IMR-90 (cell line): ENCODE data around the gene WDR70. TPM values are rescaled to one million over a fixed set of nuclear protein-coding genes. Genes with fewer than 3 reads are reported as not detected.
"Not testable (repeated sequence)": the region's sequence is repeated elsewhere in the genome, so short reads cannot be mapped to it uniquely, and the experiment has no call there.

Source experiments
- ATAC-seq: fragments of 200-7000 bp; cut with Tn5 transposase; 2 replicates; pipeline ENCODE4 v1.9.1; 2020; ENCODE audit warnings: low read depth, mild to moderate bottlenecking, moderate library complexity
- BruUV-seq: library from RNA; stranded (reverse); fragments of 400-500 nt; replicated peaks from 2 replicates; lab custom pipeline; 2021; lab: Mats Ljungman, UMichigan
- CTCF ChIA-PET: fragments of 300-600 bp; formaldehyde crosslinking; extraction: SDS; loops from one replicate; lab custom pipeline; 2021; ENCODE audit warnings: antibody characterized with exemption; lab: Yijun Ruan, JAX
- POLR2A ChIA-PET: fragments of 300-600 bp; sonication (Branson Sonifier 250); formaldehyde crosslinking; loops from one replicate; lab custom pipeline; 2022; ENCODE audit warnings: antibody characterized with exemption; ENCODE audit not compliant: unreplicated experiment; lab: Charles Lee
- DNase-seq: peaks from one replicate; pipeline ENCODE4 v3.0.0; 2013
- H2AFZ ChIP-seq: replicated peaks from 2 replicates; pipeline ENCODE3; 2013; ENCODE audit warnings: low read length, mild to moderate bottlenecking; ENCODE audit not compliant: poor library complexity
- H2AK5ac ChIP-seq: 2 replicates; pipeline ENCODE4 v1.6.1; 2013; ENCODE audit warnings: low read depth, low read length, inconsistent platforms
- H2AK9ac ChIP-seq: replicated peaks from 2 replicates; pipeline ENCODE3; 2013; ENCODE audit warnings: mild to moderate bottlenecking, low read depth, low read length, moderate library complexity; ENCODE audit not compliant: poor library complexity
- H2BK120ac ChIP-seq: 2 replicates; pipeline ENCODE4 v1.6.1; 2013; ENCODE audit warnings: low read depth, low read length, inconsistent platforms
- H2BK15ac ChIP-seq: 3 replicates; pipeline ENCODE4 v1.6.1; 2013; ENCODE audit warnings: low read depth, low read length, inconsistent platforms
- H2BK20ac ChIP-seq: 2 replicates; pipeline ENCODE4 v1.6.1; 2013; ENCODE audit warnings: low read depth, mild to moderate bottlenecking, inconsistent platforms, low read length, moderate library complexity
- H2BK5ac ChIP-seq: 2 replicates; pipeline ENCODE4 v1.6.1; 2013; ENCODE audit warnings: mild to moderate bottlenecking, low read depth, low read length, inconsistent platforms; ENCODE audit not compliant: poor library complexity, severe bottlenecking
- H3K14ac ChIP-seq: replicated peaks from 2 replicates; pipeline ENCODE4 v1.6.1; 2013; ENCODE audit warnings: low read depth, low read length, inconsistent platforms
- H3K18ac ChIP-seq: 2 replicates; pipeline ENCODE4 v1.6.1; 2013; ENCODE audit warnings: low read depth, low read length, control low read depth
- H3K23ac ChIP-seq: 2 replicates; pipeline ENCODE4 v1.6.1; 2013; ENCODE audit warnings: low read depth, low read length, inconsistent platforms
- H3K27ac ChIP-seq: 2 replicates; pipeline ENCODE4 v1.5.1; 2013; ENCODE audit warnings: mild to moderate bottlenecking, control low read depth, low read length; ENCODE audit not compliant: insufficient read depth
- H3K27me3 ChIP-seq: 2 replicates; pipeline ENCODE4 v1.6.1; 2013; ENCODE audit warnings: low read length; ENCODE audit not compliant: control insufficient read depth, insufficient read depth
- H3K36me3 ChIP-seq: 2 replicates; pipeline ENCODE4 v1.6.1; 2013; ENCODE audit warnings: low read length, mixed read lengths; ENCODE audit not compliant: control insufficient read depth, insufficient read depth
- H3K4ac ChIP-seq: 2 replicates; pipeline ENCODE4 v1.6.1; 2013; ENCODE audit warnings: low read depth, low read length, inconsistent platforms
- H3K4me1 ChIP-seq: 2 replicates; pipeline ENCODE4 v1.6.1; 2013; ENCODE audit warnings: low read length, mixed read lengths; ENCODE audit not compliant: control insufficient read depth, insufficient read depth
- H3K4me2 ChIP-seq: 2 replicates; pipeline ENCODE4 v1.6.1; 2013; ENCODE audit warnings: low read depth, mild to moderate bottlenecking, control low read depth, low read length, moderate library complexity
- H3K4me3 ChIP-seq: 2 replicates; pipeline ENCODE4 v1.5.1; 2013; ENCODE audit warnings: low read depth, mild to moderate bottlenecking, control low read depth, low read length, moderate library complexity; ENCODE audit not compliant: insufficient read depth
- H3K56ac ChIP-seq: 2 replicates; pipeline ENCODE4 v1.6.1; 2013; ENCODE audit warnings: low read length, inconsistent platforms; ENCODE audit not compliant: insufficient read depth; ENCODE audit errors: extremely low read depth
- H3K79me1 ChIP-seq, 2 experiments: 2 replicates each; pipeline ENCODE4 v1.6.1; 2013; ENCODE audit warnings: low read length in 2 of 2, inconsistent platforms in 1 of 2, low read depth in 1 of 2
- H3K9ac ChIP-seq: 2 replicates; pipeline ENCODE4 v1.6.1; 2013; ENCODE audit warnings: low read depth, low read length, control low read depth
- H3K9me1 ChIP-seq: 2 replicates; pipeline ENCODE4 v1.6.1; 2013; ENCODE audit warnings: low read length, inconsistent platforms; ENCODE audit not compliant: insufficient read depth
- H3K9me3 ChIP-seq: 2 replicates; pipeline ENCODE4 v1.6.1; 2013; ENCODE audit warnings: low read length; ENCODE audit not compliant: control insufficient read depth, insufficient read depth
- H4K20me1 ChIP-seq: 2 replicates; pipeline ENCODE4 v1.6.1; 2013; ENCODE audit warnings: low read length, inconsistent platforms; ENCODE audit not compliant: insufficient read depth
- H4K5ac ChIP-seq: 2 replicates; pipeline ENCODE4 v1.6.1; 2013; ENCODE audit warnings: mild to moderate bottlenecking, low read depth, low read length, control low read depth
- H4K8ac ChIP-seq, 2 experiments: 2 replicates each; pipeline ENCODE4 v1.6.1; 2013; ENCODE audit warnings: low read depth in 2 of 2, low read length in 2 of 2, control low read depth in 1 of 2, inconsistent platforms in 1 of 2
- H4K91ac ChIP-seq: 2 replicates; pipeline ENCODE4 v1.6.1; 2013; ENCODE audit warnings: low read depth, low read length, inconsistent platforms; ENCODE audit not compliant: insufficient read depth
- CEBPB ChIP-seq: IDR thresholded peaks from 2 replicates; pipeline ENCODE4 v1.6.1; 2012; ENCODE audit warnings: low read depth, low read length, improper control_type of control experiment
- MAZ ChIP-seq: IDR thresholded peaks from 2 replicates; pipeline ENCODE4 v1.6.1; 2012; ENCODE audit warnings: low read depth, mild to moderate bottlenecking, low read length, improper control_type of control experiment, moderate library complexity, borderline replicate concordance
- WGBS, 2 experiments: methylation state at CpG; one replicate each; pipeline versions ENCODE4 v1.1.5 to v1.1.7; 2013; ENCODE audit warnings: missing lambda C conversion rate in 2 of 2; ENCODE audit not compliant: insufficient read length in 1 of 2; ENCODE audit errors: extremely low coverage in 2 of 2; 5-methylcytosine and 5-hydroxymethylcytosine counted together
- dilution Hi-C: fragments of 300-500 bp; cut with HindIII; formaldehyde crosslinking; loops from one replicate; pipeline ENCODE4 v1.14.3; 2018; ENCODE audit warnings: low sequenced_read_pairs; ENCODE audit not compliant: unreplicated experiment
- in situ Hi-C: fragments of 300-500 bp; cut with MboI; formaldehyde crosslinking; loops from 3 replicates; pipeline ENCODE4 v1.14.3; 2019; ENCODE audit warnings: low sequenced_read_pairs, inconsistent platforms, mixed read lengths
- intact Hi-C: fragments of 100-400 bp; cut with micrococcal nuclease; formaldehyde crosslinking; loops from 2 replicates; pipeline ENCODE4 v1.10.0; 2022
- polyA plus RNA-seq, 3 experiments: library from polyadenylated mRNA; depleted of rRNA; stranded (reverse); fragments of >200 nt; gene quantifications; 2 replicates each; pipeline ENCODE4 v1.2.3, GENCODE V29; 2012; ENCODE audit warnings: low replicate concordance in 1 of 3
- total RNA-seq: library from RNA; depleted of rRNA; stranded (reverse); fragments of >200 nt; gene quantifications from 2 replicates; pipeline ENCODE4 v1.2.3, GENCODE V29; 2012

The WDR70 gene
- total and polyA plus RNA-seq, 2 of the 4 experiments (the other 2 are of a cell fraction): 16.7 to 29.9 TPM

DNA sequence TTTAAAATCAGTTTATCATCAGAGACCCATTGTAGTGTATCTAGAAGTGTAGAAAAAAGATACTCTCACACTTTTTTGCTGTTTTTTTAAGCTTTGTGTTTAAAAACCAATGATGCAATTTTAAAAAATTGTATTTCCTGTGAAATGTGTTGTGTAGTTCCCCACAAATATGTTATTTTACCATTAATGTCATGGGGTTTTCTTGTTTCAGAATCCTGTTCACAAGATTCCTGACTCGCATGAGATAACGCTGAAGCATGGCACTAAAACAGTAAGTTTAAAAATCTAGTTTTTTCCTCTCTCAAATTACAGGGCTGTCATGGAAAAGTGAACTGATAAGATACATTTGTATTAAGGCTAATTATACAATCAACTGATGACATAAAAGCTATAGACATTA is 58.6 kb downstream of the WDR70 start:
- Histone ChIP-seq H3K23ac (no peak overlapping the region), H3K9ac (no peak overlapping the region), H2AK9ac (no peak overlapping the region), H3K4me2 (no peak overlapping the region), H3K36me3 (no peaks in the 10 kb centered on the region), H2AFZ (no peak overlapping the region), H3K9me1 (no peaks in the 10 kb centered on the region), H3K56ac (no peak overlapping the region), H4K91ac (no peak overlapping the region), H2BK15ac (no peak overlapping the region), H4K5ac (no peak overlapping the region), H3K4me3 (no peak overlapping the region), H2BK5ac (no peak overlapping the region), H3K79me1 (peaks cover 5 to 13% of the 10 kb centered on the region in 2 experiments), H2BK20ac (no peak overlapping the region), H2BK120ac (no peak overlapping the region), H3K9me3 (no peaks in the 10 kb centered on the region), H3K4me1 (peaks cover 7% of the 10 kb centered on the region), H4K20me1 (no peaks in the 10 kb centered on the region), H3K18ac (no peak overlapping the region), H3K27me3 (no peaks in the 10 kb centered on the region), H3K27ac (no peak overlapping the region), H2AK5ac (no peak overlapping the region), H3K14ac (no peak overlapping the region), H4K8ac (no peak overlapping the region), H3K4ac (no peak overlapping the region)
- intact Hi-C loops (no loop called here), dilution Hi-C loops (no loop called here), in situ Hi-C loops (no loop called here)
- TF ChIP-seq CEBPB: 0 out of 2 replicates have a peak, but pooled peaks have one; percentile 3
- TF ChIP-seq MAZ: no peak
- ChIA-PET CTCF (interaction anchor here (1.3 kb wide), 1 partner anchor 24 kb away, joined by 3 read pairs; no protein-coding TSS in a partner anchor), POLR2A (interaction anchor here (0.6 kb wide), 1 partner anchor 875 kb away, joined by 5 read pairs; no protein-coding TSS in a partner anchor)
- ATAC-seq (no peak), DNase-seq (peak; percentile 6)
- WGBS, 2 experiments: no CpG with 5 or more reads among the region's 2 CpGs
- BruUV-seq: no TSS peak

DNA sequence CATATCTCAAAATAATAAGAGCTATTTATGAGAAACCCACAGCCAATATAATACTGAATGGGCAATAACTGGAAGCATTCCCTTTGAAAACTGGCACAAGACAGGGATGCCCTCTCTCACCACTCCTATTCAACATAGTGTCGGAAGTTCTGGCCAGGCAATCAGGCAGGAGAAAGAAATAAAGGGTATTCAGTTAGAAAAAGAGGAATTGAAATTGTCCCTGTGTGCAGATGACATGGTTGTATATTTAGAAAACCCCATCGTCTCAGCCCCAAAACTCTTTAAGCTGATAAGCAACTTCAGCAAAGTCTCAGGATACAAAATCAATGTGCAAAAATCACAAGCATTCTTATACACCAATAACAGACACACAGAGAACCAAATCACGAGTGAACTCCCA is 66.7 kb downstream of the WDR70 start:
- BruUV-seq, H3K9me1 ChIP-seq, H3K9ac ChIP-seq, H2BK120ac ChIP-seq, H2BK5ac ChIP-seq, H4K5ac ChIP-seq, H2AK9ac ChIP-seq, H3K36me3 ChIP-seq, ATAC-seq, intact Hi-C loops, H3K79me1 ChIP-seq, H2AFZ ChIP-seq, H3K27ac ChIP-seq, H2AK5ac ChIP-seq, H3K4ac ChIP-seq, H4K8ac ChIP-seq, H4K91ac ChIP-seq, H3K23ac ChIP-seq, H2BK15ac ChIP-seq, H2BK20ac ChIP-seq, H3K4me3 ChIP-seq, CTCF ChIA-PET, H4K20me1 ChIP-seq, H3K56ac ChIP-seq, H3K9me3 ChIP-seq, H3K14ac ChIP-seq, H3K4me2 ChIP-seq, H3K27me3 ChIP-seq, H3K4me1 ChIP-seq, in situ Hi-C loops, H3K18ac ChIP-seq, dilution Hi-C loops, DNase-seq: not testable (repeated sequence)
- POLR2A ChIA-PET: interaction anchor here (0.7 kb wide), 1 partner anchor 42 kb away, joined by 3 read pairs; no protein-coding TSS in a partner anchor
- no CpG with 5 or more reads among the region's 3 CpGs for WGBS, 2 experiments
